ENCODE data around the gene PRLR.

GRCh38 chr5:35172533-35172932 lies 57.8 kb downstream of the PRLR start:
- no peak for TF ChIP-seq CTCF (IDR thresholded peaks at IDR 0.05 in 4 of 5, conservative IDR thresholded peaks at IDR 0.05 in 1 of 5)
- TF ChIP-seq POLR2A (IDR thresholded peaks at IDR 0.05): no peak

All from gastrocnemius medialis (tissue), 4 donors.